Stimulated activated naive B cell treated with anti-CD40 and anti-IgM and Interleukin-4, amounts not matched to agents 10 μg/mL and 1 μg/mL and 100 μg/mL, for 72 hours (primary cell): ENCODE measurements around the gene IL10.

ENCODE experiments used
- ATAC-seq, 2 donors: fragments of 150-1000 bp; cut with Tn5 transposase; replicated peaks; 2 replicates each; pipeline ENCODE4 v1.10.0; 2021; ENCODE audit warnings: moderate library complexity in 1 of 2
- DNase-seq: peaks from one replicate; pipeline ENCODE4 v3.0.0; 2021
- H3K27ac Mint-ChIP-seq: one replicate; pipeline ENCODE4 v1.8.0; 2022; ENCODE audit warnings: mild to moderate bottlenecking, mixed read lengths
- H3K27me3 Mint-ChIP-seq, 2 donors: one replicate each; pipeline ENCODE4 v1.8.0; 2022; ENCODE audit warnings: mixed read lengths in 2 of 2
- H3K36me3 Mint-ChIP-seq, 2 donors: one replicate each; pipeline ENCODE4 v1.8.0; 2022; ENCODE audit warnings: mixed read lengths in 2 of 2, mild to moderate bottlenecking in 1 of 2
- H3K4me1 Mint-ChIP-seq, 2 donors: one replicate each; pipeline ENCODE4 v1.8.0; 2022; ENCODE audit warnings: mixed read lengths in 2 of 2, mild to moderate bottlenecking in 1 of 2
- H3K4me3 Mint-ChIP-seq, 2 donors: one replicate each; pipeline ENCODE4 v1.8.0; 2022; ENCODE audit warnings: mild to moderate bottlenecking in 2 of 2, mixed read lengths in 2 of 2, moderate library complexity in 1 of 2
- H3K9me3 Mint-ChIP-seq, 2 donors: one replicate each; pipeline ENCODE4 v1.8.0; 2022; ENCODE audit warnings: mixed read lengths in 2 of 2, mild to moderate bottlenecking in 1 of 2

Gene IL10

GRCh38 chr1:206772243-206772937 is at the start of gene IL10:
IL10 (minus strand) TSS chr1:206772494; CDS start chr1:206772435, 59 bp downstream.
- H3K36me3 Mint-ChIP-seq: no peaks in the 10 kb centered on the region
- ATAC-seq: no peak
- H3K4me3 Mint-ChIP-seq: peak within 1 kb of the TSS; percentile 66 to 70
- no peak for DNase-seq
- no peaks in the 10 kb centered on the region for H3K9me3 Mint-ChIP-seq
- H3K27me3 Mint-ChIP-seq: no peaks in the 10 kb centered on the region
- H3K27ac Mint-ChIP-seq: peak within 1 kb of the TSS; percentile 49
- peaks cover 57 to 78% of the 10 kb centered on the region in 2 donors for H3K4me1 Mint-ChIP-seq

GRCh38 chr1:206821493-206821892 is 49.2 kb upstream of the IL10 start:
- DNase-seq: no peak
- H3K4me3 Mint-ChIP-seq: no peak overlapping the region
- ATAC-seq: no peak
- peaks cover 2 to 3% of the 10 kb centered on the region in 2 donors for H3K9me3 Mint-ChIP-seq
- H3K4me1 Mint-ChIP-seq: peaks cover 25 to 49% of the 10 kb centered on the region in 2 donors
- H3K36me3 Mint-ChIP-seq: no peaks in the 10 kb centered on the region
- no peak overlapping the region for H3K27ac Mint-ChIP-seq
- no peaks in the 10 kb centered on the region for H3K27me3 Mint-ChIP-seq

- Mint-ChIP-seq H3K4me3 (no peak overlapping the region), H3K27ac (peak overlapping the region; percentile 70), H3K4me1 (peaks cover 35 to 42% of the 10 kb centered on the region in 2 donors), H3K27me3 (no peaks in the 10 kb centered on the region), H3K36me3 (peaks cover 0 to 7% of the 10 kb centered on the region in 2 donors), H3K9me3 (peaks cover 4 to 7% of the 10 kb centered on the region in 2 donors)
- no peak for DNase-seq
- ATAC-seq: peak; percentile 10 to 34
Measured at GRCh38 chr1:206816390-206817287, 44.3 kb upstream of the IL10 start.

- H3K36me3 Mint-ChIP-seq: peaks cover 0 to 7% of the 10 kb centered on the region in 2 donors
- DNase-seq (no peak), ATAC-seq (peak; percentile 81 to 87)
- peaks cover 4 to 7% of the 10 kb centered on the region in 2 donors for H3K9me3 Mint-ChIP-seq
- no peaks in the 10 kb centered on the region for H3K27me3 Mint-ChIP-seq
- peaks cover 29 to 39% of the 10 kb centered on the region in 2 donors for H3K4me1 Mint-ChIP-seq
- H3K27ac Mint-ChIP-seq: peak overlapping the region; percentile 68
- no peak overlapping the region for H3K4me3 Mint-ChIP-seq
Measured at GRCh38 chr1:206814716-206815341, 42.5 kb upstream of the IL10 start.

- no peaks in the 10 kb centered on the region for H3K27me3 Mint-ChIP-seq
- peaks cover 4 to 7% of the 10 kb centered on the region in 2 donors for H3K9me3 Mint-ChIP-seq
- ATAC-seq (no peak), DNase-seq (no peak)
- no peak overlapping the region for H3K4me3 Mint-ChIP-seq
- H3K4me1 Mint-ChIP-seq: peaks cover 34 to 49% of the 10 kb centered on the region in 2 donors
- H3K36me3 Mint-ChIP-seq: peaks cover 0 to 7% of the 10 kb centered on the region in 2 donors
- no peak overlapping the region for H3K27ac Mint-ChIP-seq
Measured at GRCh38 chr1:206812471-206812870, 40.2 kb upstream of the IL10 start.

GRCh38 chr1:206809504-206810084 is 37.3 kb upstream of the IL10 start:
- peaks cover 0 to 5% of the 10 kb centered on the region in 2 donors for H3K9me3 Mint-ChIP-seq
- H3K27ac Mint-ChIP-seq: no peak overlapping the region
- ATAC-seq: peak; percentile 55 to 66
- H3K36me3 Mint-ChIP-seq: peaks cover 0 to 7% of the 10 kb centered on the region in 2 donors
- H3K27me3 Mint-ChIP-seq: no peaks in the 10 kb centered on the region
- DNase-seq: no peak
- peaks cover 17 to 27% of the 10 kb centered on the region in 2 donors for H3K4me1 Mint-ChIP-seq
- no peak overlapping the region for H3K4me3 Mint-ChIP-seq

- peaks cover 0 to 7% of the 10 kb centered on the region in 2 donors for H3K36me3 Mint-ChIP-seq
- peaks cover 9 to 18% of the 10 kb centered on the region in 2 donors for H3K4me1 Mint-ChIP-seq
- H3K27ac Mint-ChIP-seq: peak overlapping the region; percentile 10
- DNase-seq (no peak), ATAC-seq (peak; percentile 93 to 94)
- no peaks in the 10 kb centered on the region for H3K27me3 Mint-ChIP-seq
- peaks cover 0 to 5% of the 10 kb centered on the region in 2 donors for H3K9me3 Mint-ChIP-seq
- H3K4me3 Mint-ChIP-seq: no peak overlapping the region
Measured at GRCh38 chr1:206808615-206809014, 36.3 kb upstream of the IL10 start.

- Mint-ChIP-seq H3K4me1 (peaks cover 25 to 40% of the 10 kb centered on the region in 2 donors), H3K36me3 (no peaks in the 10 kb centered on the region), H3K9me3 (peaks cover 0 to 4% of the 10 kb centered on the region in 2 donors), H3K27ac (no peak overlapping the region), H3K27me3 (no peaks in the 10 kb centered on the region), H3K4me3 (no peak overlapping the region)
- DNase-seq: no peak
- ATAC-seq: no peak
Measured at GRCh38 chr1:206805357-206805756, 33.1 kb upstream of the IL10 start.

- H3K27ac Mint-ChIP-seq: no peak overlapping the region
- peaks cover 0 to 4% of the 10 kb centered on the region in 2 donors for H3K9me3 Mint-ChIP-seq
- H3K4me3 Mint-ChIP-seq: no peak overlapping the region
- peaks cover 28 to 44% of the 10 kb centered on the region in 2 donors for H3K4me1 Mint-ChIP-seq
- ATAC-seq (no peak), DNase-seq (no peak)
- H3K36me3 Mint-ChIP-seq: no peaks in the 10 kb centered on the region
- no peaks in the 10 kb centered on the region for H3K27me3 Mint-ChIP-seq
Measured at GRCh38 chr1:206804156-206804737, 32.0 kb upstream of the IL10 start.

GRCh38 chr1:206803221-206803730 is 31.0 kb upstream of the IL10 start:
- ATAC-seq (peak; percentile 82 to 86), DNase-seq (no peak)
- Mint-ChIP-seq H3K9me3 (peaks cover 0 to 4% of the 10 kb centered on the region in 2 donors), H3K36me3 (no peaks in the 10 kb centered on the region), H3K27ac (no peak overlapping the region), H3K27me3 (no peaks in the 10 kb centered on the region), H3K4me3 (no peak overlapping the region), H3K4me1 (peaks cover 27 to 38% of the 10 kb centered on the region in 2 donors)

GRCh38 chr1:206802401-206802800 is 30.1 kb upstream of the IL10 start:
- Mint-ChIP-seq H3K27ac (no peak overlapping the region), H3K36me3 (no peaks in the 10 kb centered on the region), H3K9me3 (peaks cover 0 to 4% of the 10 kb centered on the region in 2 donors), H3K27me3 (no peaks in the 10 kb centered on the region), H3K4me1 (peaks cover 31 to 44% of the 10 kb centered on the region in 2 donors), H3K4me3 (no peak overlapping the region)
- no peak for ATAC-seq
- DNase-seq: no peak

- peaks cover 0 to 4% of the 10 kb centered on the region in 2 donors for H3K9me3 Mint-ChIP-seq
- H3K4me1 Mint-ChIP-seq: peaks cover 37 to 50% of the 10 kb centered on the region in 2 donors
- no peak overlapping the region for H3K27ac Mint-ChIP-seq
Measured at GRCh38 chr1:206801467-206801866, 29.2 kb upstream of the IL10 start.

GRCh38 chr1:206800891-206801290 is 28.6 kb upstream of the IL10 start:
- Mint-ChIP-seq H3K27ac (no peak overlapping the region), H3K27me3 (no peaks in the 10 kb centered on the region), H3K36me3 (no peaks in the 10 kb centered on the region), H3K4me3 (no peak overlapping the region), H3K9me3 (peaks cover 0 to 4% of the 10 kb centered on the region in 2 donors), H3K4me1 (peaks cover 42 to 51% of the 10 kb centered on the region in 2 donors)
- no peak for DNase-seq
- no peak for ATAC-seq

More at GRCh38 chr1:206801467-206801866, 29.2 kb upstream of the IL10 start:
- Mint-ChIP-seq H3K4me3 (no peak overlapping the region), H3K36me3 (no peaks in the 10 kb centered on the region), H3K27me3 (no peaks in the 10 kb centered on the region)
- ATAC-seq (no peak), DNase-seq (no peak)
